Astrocyte of the spinal cord (primary cell): ENCODE results near the gene PLCB4.

Source experiments
- DNase-seq: peaks from one replicate; pipeline ENCODE4 v3.0.0; 2011; ENCODE audit warnings: low read depth, low spot score
- H3K4me3 ChIP-seq: 2 replicates; pipeline ENCODE4 v1.5.1; 2011; ENCODE audit warnings: low read depth, mild to moderate bottlenecking, low read length, moderate library complexity
- in situ Hi-C: cut with HindIII; loops from 2 replicates; pipeline ENCODE4 v1.10.0; 2017; ENCODE audit warnings: low sequenced_read_pairs
- TF ChIP-seq, protein P1 (sequence below): IDR thresholded peaks from 2 replicates; pipeline ENCODE4 v1.5.1; 2012; ENCODE audit warnings: low read depth, mild to moderate bottlenecking, low read length, inconsistent platforms

The PLCB4 gene

DNA sequence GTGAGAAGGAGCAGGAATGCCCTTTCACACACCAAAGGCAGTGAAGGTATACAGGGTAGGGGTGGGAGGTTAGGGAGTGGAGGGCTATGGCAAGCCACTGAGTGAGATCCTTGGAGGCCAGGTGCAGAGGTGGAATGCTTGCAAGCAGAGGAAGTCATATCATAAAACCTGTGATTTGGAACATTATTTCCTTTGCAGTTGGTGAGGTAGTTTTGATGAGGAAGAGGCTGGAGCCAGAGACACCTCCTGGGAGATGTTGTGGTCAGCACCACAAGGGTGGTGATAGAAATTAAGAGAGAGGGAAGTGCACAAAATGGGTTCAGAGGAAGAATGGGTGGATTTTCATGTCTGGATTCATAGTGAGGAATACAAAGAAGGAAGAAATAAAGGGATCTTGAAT lies 73.0 kb downstream of the PLCB4 start:
- TF ChIP-seq, protein P1, sequence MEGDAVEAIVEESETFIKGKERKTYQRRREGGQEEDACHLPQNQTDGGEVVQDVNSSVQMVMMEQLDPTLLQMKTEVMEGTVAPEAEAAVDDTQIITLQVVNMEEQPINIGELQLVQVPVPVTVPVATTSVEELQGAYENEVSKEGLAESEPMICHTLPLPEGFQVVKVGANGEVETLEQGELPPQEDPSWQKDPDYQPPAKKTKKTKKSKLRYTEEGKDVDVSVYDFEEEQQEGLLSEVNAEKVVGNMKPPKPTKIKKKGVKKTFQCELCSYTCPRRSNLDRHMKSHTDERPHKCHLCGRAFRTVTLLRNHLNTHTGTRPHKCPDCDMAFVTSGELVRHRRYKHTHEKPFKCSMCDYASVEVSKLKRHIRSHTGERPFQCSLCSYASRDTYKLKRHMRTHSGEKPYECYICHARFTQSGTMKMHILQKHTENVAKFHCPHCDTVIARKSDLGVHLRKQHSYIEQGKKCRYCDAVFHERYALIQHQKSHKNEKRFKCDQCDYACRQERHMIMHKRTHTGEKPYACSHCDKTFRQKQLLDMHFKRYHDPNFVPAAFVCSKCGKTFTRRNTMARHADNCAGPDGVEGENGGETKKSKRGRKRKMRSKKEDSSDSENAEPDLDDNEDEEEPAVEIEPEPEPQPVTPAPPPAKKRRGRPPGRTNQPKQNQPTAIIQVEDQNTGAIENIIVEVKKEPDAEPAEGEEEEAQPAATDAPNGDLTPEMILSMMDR, result no peak
- in situ Hi-C loops, result no loop called here
- H3K4me3 ChIP-seq, result no peak overlapping the region
- no peak for DNase-seq

DNA sequence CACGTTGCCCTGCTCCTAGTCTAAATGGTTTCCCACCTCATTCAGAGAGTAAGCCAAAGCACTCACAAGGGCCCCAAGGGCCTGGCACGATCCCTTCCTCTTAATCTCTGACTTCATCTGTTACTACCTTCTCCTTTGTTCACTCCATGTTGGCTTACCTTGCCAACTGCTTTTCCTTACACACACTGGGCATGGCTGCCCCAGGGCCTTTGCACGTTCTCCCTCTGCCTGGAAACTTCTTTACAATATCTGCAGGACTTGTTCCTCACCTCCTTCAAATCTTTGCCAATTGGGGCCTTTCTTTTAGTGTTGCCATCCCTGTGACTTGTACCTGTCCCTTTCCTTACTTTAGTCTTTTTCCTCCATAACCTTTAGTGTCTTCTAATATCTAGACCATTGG lies 73.9 kb downstream of the PLCB4 start:
- H3K4me3 ChIP-seq, result no peak overlapping the region
- in situ Hi-C loops, result no loop called here
- TF ChIP-seq, protein P1, result no peak
- DNase-seq, result no peak

GRCh38 chr20:9143926-9144325 lies 75.0 kb downstream of the PLCB4 start:
- in situ Hi-C loops, result no loop called here
- DNase-seq, result peak; percentile 4
- H3K4me3 ChIP-seq, result no peak overlapping the region
- TF ChIP-seq, protein P1, result no peak

DNA sequence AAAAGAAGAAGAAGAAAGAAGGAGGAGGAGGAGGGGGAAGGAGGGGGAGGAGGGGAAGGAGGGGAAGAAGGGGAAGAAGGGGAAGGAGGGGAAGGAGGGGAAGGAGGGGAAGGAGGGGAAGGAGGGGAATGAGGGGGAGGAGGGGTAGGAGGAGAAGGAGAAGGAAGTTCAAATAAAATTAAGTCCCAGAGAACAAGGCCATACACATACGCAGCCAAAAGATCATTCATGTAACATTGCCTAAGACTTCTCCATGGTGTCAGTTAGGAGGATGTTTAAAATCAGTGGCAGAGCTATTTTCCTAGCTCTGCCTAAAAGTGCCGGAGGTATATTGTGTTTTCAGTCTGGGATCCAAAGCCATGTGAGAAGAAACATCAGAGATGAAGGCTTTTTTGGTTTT lies 75.8 kb downstream of the PLCB4 start:
- no peak for DNase-seq
- no peak overlapping the region for H3K4me3 ChIP-seq
- TF ChIP-seq, protein P1, result no peak
- in situ Hi-C loops, result no loop called here

- H3K4me3 ChIP-seq, result no peak overlapping the region
- DNase-seq, result no peak
- in situ Hi-C loops, result no loop called here
- TF ChIP-seq, protein P1, result no peak
These were observed 76.3 kb downstream of the PLCB4 start for GRCh38 chr20:9145142-9145541.

- DNase-seq, result no peak
- TF ChIP-seq, protein P1, result no peak
- no peak overlapping the region for H3K4me3 ChIP-seq
- in situ Hi-C loops, result no loop called here
These were observed 77.8 kb downstream of the PLCB4 start for GRCh38 chr20:9146649-9147048.

GRCh38 chr20:9147547-9148024 lies 78.7 kb downstream of the PLCB4 start:
- TF ChIP-seq, protein P1, result no peak
- DNase-seq, result peak; percentile 17
- H3K4me3 ChIP-seq, result no peak overlapping the region
- in situ Hi-C loops, result no loop called here
